Hepatocyte (in vitro differentiated cells): ENCODE measurements around the gene SPSB3.

ENCODE experiments used
- CTCF ChIP-seq: fragments of 200-600 bp; sonication (generic); IDR thresholded peaks from 2 replicates; pipeline ENCODE4 v1.5.1; 2016; ENCODE audit warnings: antibody characterized with exemption, mild to moderate bottlenecking; ENCODE audit not compliant: poor library complexity
- EZH2 ChIP-seq: fragments of 200-600 bp; sonication (generic); IDR thresholded peaks from 2 replicates; pipeline ENCODE4 v1.6.1; 2016; ENCODE audit warnings: antibody characterized with exemption, mild to moderate bottlenecking, borderline replicate concordance

- TF ChIP-seq CTCF: no peak
- no peak for TF ChIP-seq EZH2
Observed at GRCh38 chr16:1778200-1779179, 3.9 kb downstream of the SPSB3 start.
